GM23338 (cell line): ENCODE measurements around the gene PTPRN2. TPM values are rescaled to one million over a fixed set of nuclear protein-coding genes. Genes with fewer than 3 reads are reported as not detected.

Experiments used
- ATAC-seq: fragments of 200-7000 bp; cut with Tn5 transposase; 3 replicates; pipeline ENCODE4 v1.9.1; 2020
- DNase-seq: peaks from one replicate; pipeline ENCODE4 v3.0.0-alpha.2; 2015; ENCODE audit warnings: low spot score
- H2AFZ ChIP-seq: fragments of 200-600 bp; sonication (generic); 2 replicates; pipeline ENCODE4 v1.8.0; 2016; ENCODE audit warnings: antibody characterized with exemption, mild to moderate bottlenecking, moderate library complexity
- H3F3A ChIP-seq: fragments of 200-600 bp; sonication (generic); replicated peaks from 2 replicates; pipeline ENCODE4 v1.8.0; 2017; ENCODE audit warnings: antibody characterized with exemption, mixed run types, low read depth
- H3K27ac ChIP-seq: fragments of 200-600 bp; sonication (generic); 2 replicates; pipeline ENCODE4 v1.6.1; 2016; ENCODE audit warnings: low read depth
- H3K27me3 ChIP-seq: fragments of 200-600 bp; sonication (generic); 2 replicates; pipeline ENCODE4 v1.8.0; 2016; ENCODE audit warnings: mild to moderate bottlenecking, mixed run types, moderate library complexity; ENCODE audit not compliant: insufficient read depth
- H3K36me3 ChIP-seq: fragments of 200-600 bp; sonication (generic); 2 replicates; pipeline ENCODE4 v1.8.0; 2016; ENCODE audit warnings: mild to moderate bottlenecking; ENCODE audit not compliant: insufficient read depth
- H3K4me1 ChIP-seq: fragments of 200-600 bp; sonication (generic); 2 replicates; pipeline ENCODE4 v1.8.0; 2016; ENCODE audit warnings: mild to moderate bottlenecking, moderate library complexity; ENCODE audit not compliant: insufficient read depth
- H3K4me2 ChIP-seq: fragments of 200-600 bp; sonication (generic); 2 replicates; pipeline ENCODE4 v1.7.1; 2017; ENCODE audit warnings: mixed run types
- H3K4me3 ChIP-seq: fragments of 200-600 bp; sonication (generic); 2 replicates; pipeline ENCODE4 v1.6.1; 2016; ENCODE audit warnings: mixed run types
- H3K79me2 ChIP-seq: fragments of 200-600 bp; sonication (generic); replicated peaks from 2 replicates; pipeline ENCODE4 v1.8.0; 2017; ENCODE audit warnings: mild to moderate bottlenecking; ENCODE audit not compliant: insufficient read depth
- H3K9me2 ChIP-seq: fragments of 200-600 bp; sonication (generic); 2 replicates; pipeline ENCODE4 v1.8.0; 2017; ENCODE audit not compliant: insufficient read depth
- H4K20me1 ChIP-seq: fragments of 200-600 bp; sonication (generic); replicated peaks from 2 replicates; pipeline ENCODE4 v1.8.0; 2017; ENCODE audit warnings: mild to moderate bottlenecking; ENCODE audit not compliant: insufficient read depth
- H3K27ac Mint-ChIP-seq: 2 replicates; pipeline ENCODE4 v1.8.0; 2020; ENCODE audit warnings: inconsistent platforms, mild to moderate bottlenecking, moderate library complexity, mixed read lengths
- H3K27me3 Mint-ChIP-seq: 3 replicates; pipeline ENCODE4 v1.8.0; 2022; ENCODE audit warnings: low read depth, mild to moderate bottlenecking, moderate library complexity, mixed read lengths, inconsistent platforms; ENCODE audit not compliant: insufficient read depth, poor library complexity
- H3K36me3 Mint-ChIP-seq: 3 replicates; pipeline ENCODE4 v1.8.0; 2021; ENCODE audit warnings: low read depth, mild to moderate bottlenecking, inconsistent platforms, moderate library complexity, mixed read lengths
- H3K4me1 Mint-ChIP-seq: 3 replicates; pipeline ENCODE4 v1.8.0; 2020; ENCODE audit warnings: mild to moderate bottlenecking, inconsistent platforms, mixed read lengths
- H3K4me3 Mint-ChIP-seq: 3 replicates; pipeline ENCODE4 v1.8.0; 2021; ENCODE audit warnings: moderate library complexity, mild to moderate bottlenecking, inconsistent platforms, mixed read lengths
- H3K9me3 Mint-ChIP-seq: 3 replicates; pipeline ENCODE4 v1.8.0; 2020; ENCODE audit warnings: moderate library complexity, mild to moderate bottlenecking, inconsistent platforms, mixed read lengths
- CTCF ChIP-seq, 2 experiments: fragments of 200-600 bp in 1 of 2; sonication (generic) in 1 of 2; conservative IDR thresholded peaks; 2 replicates each; pipeline versions ENCODE4 v1.5.1 to v1.6.1; 2016 to 2017; ENCODE audit warnings: antibody characterized with exemption in 2 of 2, low read depth in 2 of 2, mild to moderate bottlenecking in 2 of 2, moderate library complexity in 1 of 2
- EZH2 ChIP-seq: fragments of 200-600 bp; sonication (generic); IDR thresholded peaks from one replicate; pipeline ENCODE4 v1.8.0; 2017; ENCODE audit warnings: antibody characterized with exemption, mild to moderate bottlenecking, low read depth; ENCODE audit not compliant: unreplicated experiment
- NANOG ChIP-seq: IDR thresholded peaks from 2 replicates; pipeline ENCODE4 v1.6.1; 2016; ENCODE audit warnings: antibody characterized with exemption, borderline replicate concordance
- ZNF114 ChIP-seq: fragments of 250-450 bp; sonication (Bioruptor Pico); IDR thresholded peaks from 2 replicates; pipeline ENCODE4 v1.5.0; 2020; ENCODE audit warnings: mild to moderate bottlenecking, moderate library complexity
- polyA plus RNA-seq: library from polyadenylated mRNA; unstranded; fragments of >200 nt; fragmentation: Nextera tagmentation; extraction: Ambion mirVana; gene quantifications from 2 replicates; pipeline ENCODE4 v1.2.1, GENCODE V29; 2016
- total RNA-seq: library from RNA; depleted of rRNA; stranded (reverse); fragments of >200 nt; shearing (Covaris generic); gene quantifications from 2 replicates; pipeline ENCODE4 v1.2.3, GENCODE V29; 2014

The PTPRN2 gene
- total and polyA plus RNA-seq, 2 experiments from 2014 or later = 0.87 to 4.0 TPM

- Mint-ChIP-seq H3K36me3 (peaks cover 30% of the 10 kb centered on the region), H3K27ac (no peak overlapping the region), H3K4me1 (no peaks in the 10 kb centered on the region), H3K27me3 (peaks cover 3% of the 10 kb centered on the region), H3K9me3 (peaks cover 58% of the 10 kb centered on the region), H3K4me3 (no peak overlapping the region)
- H3K9me2 ChIP-seq = no peaks in the 10 kb centered on the region
- no peak overlapping the region for H3K27ac ChIP-seq
- 0 out of 2 replicates have a peak, but pooled peaks cover 4% of the 10 kb centered on the region for H3K36me3 ChIP-seq
- peak overlapping the region; percentile 40; the same call in 1 of the 2 replicates for H3K4me3 ChIP-seq
- DNase-seq = no peak
- no peak for ATAC-seq
- peaks cover 96% of the 10 kb centered on the region for H3K27me3 ChIP-seq
- no peaks in the 10 kb centered on the region for H3F3A ChIP-seq
- no peaks in the 10 kb centered on the region for H3K79me2 ChIP-seq
- H4K20me1 ChIP-seq = no peaks in the 10 kb centered on the region
- H3K4me2 ChIP-seq = peak overlapping the region; percentile 57; the same call in 1 of the 2 replicates
- H2AFZ ChIP-seq = no peak overlapping the region
- peaks cover 5% of the 10 kb centered on the region; the same call in 1 of the 2 replicates for H3K4me1 ChIP-seq
- TF ChIP-seq CTCF (conservative IDR thresholded peaks at IDR 0.05; ENCODE audit: low read depth in 2 of 2) (no peak), NANOG (no peak), EZH2 (peak; percentile 78)
Observed at GRCh38 chr7:157690058-157690832, 897.4 kb downstream of the PTPRN2 start.

- Histone ChIP-seq H3K4me1 (peaks cover 5% of the 10 kb centered on the region; the same call in 1 of the 2 replicates), H4K20me1 (no peaks in the 10 kb centered on the region), H2AFZ (no peak overlapping the region), H3K27me3 (peaks cover 96% of the 10 kb centered on the region), H3K4me2 (peak overlapping the region; percentile 51; the same call in 1 of the 2 replicates), H3F3A (no peaks in the 10 kb centered on the region), H3K79me2 (no peaks in the 10 kb centered on the region), H3K9me2 (no peaks in the 10 kb centered on the region), H3K36me3 (0 out of 2 replicates have a peak, but pooled peaks cover 4% of the 10 kb centered on the region), H3K4me3 (peak overlapping the region; percentile 42), H3K27ac (no peak overlapping the region)
- TF ChIP-seq ZNF114 (CRISPR knock-in tag) = no peak
- peak; percentile 73 for TF ChIP-seq EZH2
- 0 out of 4 replicates have a peak, but pooled peaks of 1 of the 2 experiments have one; percentile 7 for TF ChIP-seq CTCF (conservative IDR thresholded peaks at IDR 0.05; ENCODE audit: low read depth in 2 of 2)
- Mint-ChIP-seq H3K4me1 (no peaks in the 10 kb centered on the region), H3K27me3 (peaks cover 3% of the 10 kb centered on the region), H3K4me3 (no peak overlapping the region), H3K27ac (no peak overlapping the region), H3K36me3 (peaks cover 29% of the 10 kb centered on the region), H3K9me3 (peaks cover 53% of the 10 kb centered on the region)
- DNase-seq (no peak), ATAC-seq (no peak)
Observed at GRCh38 chr7:157689269-157690057, 898.2 kb downstream of the PTPRN2 start.
